Measurements from ENCODE around the gene UHMK1. TPM values are rescaled to one million over a fixed set of nuclear protein-coding genes. Genes with fewer than 3 reads are reported as not detected.

Gene UHMK1
- total RNA-seq, 1 donor from 2014 or later, result 43.5 TPM

GRCh38 chr1:162564762-162565218 is 67.2 kb downstream of the UHMK1 start:
- Mint-ChIP-seq H3K36me3 (ENCODE audit: low read depth, unreplicated experiment) (peaks cover 18% of the 10 kb centered on the region), H3K4me1 (ENCODE audit: low read depth, unreplicated experiment) (peaks cover 29% of the 10 kb centered on the region), H3K9me3 (ENCODE audit: unreplicated experiment) (no peaks in the 10 kb centered on the region), H3K4me3 (ENCODE audit: unreplicated experiment) (peak overlapping the region; percentile 95), H3K27me3 (ENCODE audit: low read depth, unreplicated experiment) (no peaks in the 10 kb centered on the region), H3K27ac (ENCODE audit: unreplicated experiment) (peak overlapping the region; percentile 38)
- DNase-seq (ENCODE audit: low read depth) (no peak), FAIRE-seq (no peak)
- Histone ChIP-seq H3K4me2 (ENCODE audit: low read length) (peak overlapping the region; percentile 90), H3K27ac (ENCODE audit: low read depth, low read length) (no peak overlapping the region), H3K36me3 (ENCODE audit: insufficient read depth, low read length) (peaks cover 34% of the 10 kb centered on the region), H3K79me2 (ENCODE audit: insufficient read depth, low read length) (peaks cover 82% of the 10 kb centered on the region), H3K4me1 (ENCODE audit: insufficient read depth, low read length) (peaks cover 22% of the 10 kb centered on the region), H4K20me1 (ENCODE audit: insufficient read depth, low read length) (peaks cover 77% of the 10 kb centered on the region), H3K4me3 (ENCODE audit: insufficient read depth, low read depth, low read length) (peak overlapping the region; percentile 48), H2AFZ (ENCODE audit: low read depth, low read length) (no peak overlapping the region), H3K27me3 (ENCODE audit: insufficient read depth, low read length) (no peaks in the 10 kb centered on the region), H3K9ac (ENCODE audit: low read length) (peak overlapping the region; percentile 19), H3K9me3 (ENCODE audit: insufficient read depth, low read depth, low read length) (no peaks in the 10 kb centered on the region)
- no peak for TF ChIP-seq EZH2 (IDR thresholded peaks at IDR 0.05; ENCODE audit: insufficient read depth, low read length)
- no peak for TF ChIP-seq CTCF (IDR thresholded peaks at IDR 0.05; ENCODE audit: insufficient read depth, low read depth, low read length)

GRCh38 chr1:162565460-162565859 is 67.8 kb downstream of the UHMK1 start:
- H3K27ac ChIP-seq (ENCODE audit: low read depth, low read length), result no peak overlapping the region
- Mint-ChIP-seq H3K4me3 (ENCODE audit: unreplicated experiment) (no peak overlapping the region), H3K27ac (ENCODE audit: unreplicated experiment) (no peak overlapping the region), H3K4me1 (ENCODE audit: low read depth, unreplicated experiment) (peaks cover 26% of the 10 kb centered on the region), H3K27me3 (ENCODE audit: low read depth, unreplicated experiment) (no peaks in the 10 kb centered on the region), H3K36me3 (ENCODE audit: low read depth, unreplicated experiment) (peaks cover 18% of the 10 kb centered on the region), H3K9me3 (ENCODE audit: unreplicated experiment) (no peaks in the 10 kb centered on the region)
- DNase-seq (ENCODE audit: low read depth) (no peak), FAIRE-seq (no peak)
- TF ChIP-seq EZH2 (IDR thresholded peaks at IDR 0.05; ENCODE audit: insufficient read depth, low read length), result no peak
- TF ChIP-seq CTCF (IDR thresholded peaks at IDR 0.05; ENCODE audit: insufficient read depth, low read depth, low read length), result no peak
- H4K20me1 ChIP-seq (ENCODE audit: insufficient read depth, low read length), result peaks cover 80% of the 10 kb centered on the region
- H3K36me3 ChIP-seq (ENCODE audit: insufficient read depth, low read length), result peaks cover 34% of the 10 kb centered on the region
- peaks cover 21% of the 10 kb centered on the region for H3K4me1 ChIP-seq (ENCODE audit: insufficient read depth, low read length)
- H3K79me2 ChIP-seq (ENCODE audit: insufficient read depth, low read length), result peaks cover 88% of the 10 kb centered on the region
- H3K9ac ChIP-seq (ENCODE audit: low read length), result no peak overlapping the region
- no peaks in the 10 kb centered on the region for H3K9me3 ChIP-seq (ENCODE audit: insufficient read depth, low read depth, low read length)
- H3K27me3 ChIP-seq (ENCODE audit: insufficient read depth, low read length), result no peaks in the 10 kb centered on the region
- no peak overlapping the region for H2AFZ ChIP-seq (ENCODE audit: low read depth, low read length)
- peak overlapping the region; percentile 90 for H3K4me2 ChIP-seq (ENCODE audit: low read length)
- no peak overlapping the region for H3K4me3 ChIP-seq (ENCODE audit: insufficient read depth, low read depth, low read length)

GRCh38 chr1:162566870-162567269 is 69.3 kb downstream of the UHMK1 start:
- Mint-ChIP-seq H3K27me3 (ENCODE audit: low read depth, unreplicated experiment) (no peaks in the 10 kb centered on the region), H3K4me3 (ENCODE audit: unreplicated experiment) (no peak overlapping the region), H3K36me3 (ENCODE audit: low read depth, unreplicated experiment) (peaks cover 18% of the 10 kb centered on the region), H3K9me3 (ENCODE audit: unreplicated experiment) (no peaks in the 10 kb centered on the region), H3K4me1 (ENCODE audit: low read depth, unreplicated experiment) (peaks cover 22% of the 10 kb centered on the region), H3K27ac (ENCODE audit: unreplicated experiment) (no peak overlapping the region)
- TF ChIP-seq EZH2 (IDR thresholded peaks at IDR 0.05; ENCODE audit: insufficient read depth, low read length) (no peak), CTCF (IDR thresholded peaks at IDR 0.05; ENCODE audit: insufficient read depth, low read depth, low read length) (no peak)
- H4K20me1 ChIP-seq (ENCODE audit: insufficient read depth, low read length), result peaks cover 94% of the 10 kb centered on the region
- peaks cover 98% of the 10 kb centered on the region for H3K79me2 ChIP-seq (ENCODE audit: insufficient read depth, low read length)
- peaks cover 39% of the 10 kb centered on the region for H3K36me3 ChIP-seq (ENCODE audit: insufficient read depth, low read length)
- no peak for FAIRE-seq
- no peak overlapping the region for H2AFZ ChIP-seq (ENCODE audit: low read depth, low read length)
- H3K27me3 ChIP-seq (ENCODE audit: insufficient read depth, low read length), result no peaks in the 10 kb centered on the region
- H3K9me3 ChIP-seq (ENCODE audit: insufficient read depth, low read depth, low read length), result no peaks in the 10 kb centered on the region
- no peak overlapping the region for H3K4me3 ChIP-seq (ENCODE audit: insufficient read depth, low read depth, low read length)
- no peak overlapping the region for H3K27ac ChIP-seq (ENCODE audit: low read depth, low read length)
- peaks cover 16% of the 10 kb centered on the region for H3K4me1 ChIP-seq (ENCODE audit: insufficient read depth, low read length)
- no peak for DNase-seq (ENCODE audit: low read depth)
- no peak overlapping the region for H3K4me2 ChIP-seq (ENCODE audit: low read length)
- H3K9ac ChIP-seq (ENCODE audit: low read length), result no peak overlapping the region

All from astrocyte (in vitro differentiated cells and primary cell).